ENCODE measurements around the gene MAGI2. TPM values are rescaled to one million over a fixed set of nuclear protein-coding genes. Genes with fewer than 3 reads are reported as not detected.

MAGI2 gene
- total RNA-seq, 1 donor from 2014 or later = 0.05 TPM

- intact Hi-C loops (cut with micrococcal nuclease) = no loop called here
Observed at GRCh38 chr7:78441737-78442136, 1011.7 kb downstream of the MAGI2 start.

- intact Hi-C loops (cut with micrococcal nuclease) = no loop called here
Observed at GRCh38 chr7:78438433-78438832, 1015.0 kb downstream of the MAGI2 start.

- intact Hi-C loops (cut with micrococcal nuclease) = no loop called here
Observed at GRCh38 chr7:78437118-78437517, 1016.3 kb downstream of the MAGI2 start.

GRCh38 chr7:78435355-78435754 lies 1018.1 kb downstream of the MAGI2 start:
- intact Hi-C loops (cut with micrococcal nuclease) = no loop called here

GRCh38 chr7:78434281-78434680 lies 1019.2 kb downstream of the MAGI2 start:
- intact Hi-C loops (cut with micrococcal nuclease) = no loop called here

- intact Hi-C loops (cut with micrococcal nuclease) = no loop called here
Observed at GRCh38 chr7:78433421-78433820, 1020.0 kb downstream of the MAGI2 start.

GRCh38 chr7:78429878-78430277 lies 1023.6 kb downstream of the MAGI2 start:
- intact Hi-C loops (cut with micrococcal nuclease) = no loop called here

GRCh38 chr7:78427209-78427608 lies 1026.3 kb downstream of the MAGI2 start:
- intact Hi-C loops (cut with micrococcal nuclease) = no loop called here

GRCh38 chr7:78420001-78420400 lies 1033.5 kb downstream of the MAGI2 start:
- intact Hi-C loops (cut with micrococcal nuclease) = no loop called here

GRCh38 chr7:78417180-78417853 lies 1036.2 kb downstream of the MAGI2 start:
- intact Hi-C loops (cut with micrococcal nuclease) = no loop called here

GRCh38 chr7:78413568-78413967 lies 1039.9 kb downstream of the MAGI2 start:
- intact Hi-C loops (cut with micrococcal nuclease) = no loop called here

- intact Hi-C loops (cut with micrococcal nuclease) = no loop called here
Observed at GRCh38 chr7:78412216-78412858, 1041.1 kb downstream of the MAGI2 start.

GRCh38 chr7:78407031-78407430 lies 1046.4 kb downstream of the MAGI2 start:
- intact Hi-C loops (cut with micrococcal nuclease) = no loop called here

- intact Hi-C loops (cut with micrococcal nuclease) = no loop called here
Observed at GRCh38 chr7:78406531-78406930, 1046.9 kb downstream of the MAGI2 start.

GRCh38 chr7:78402096-78402495 lies 1051.4 kb downstream of the MAGI2 start:
- intact Hi-C loops (cut with micrococcal nuclease) = no loop called here

GRCh38 chr7:78400038-78400437 lies 1053.4 kb downstream of the MAGI2 start:
- intact Hi-C loops (cut with micrococcal nuclease) = no loop called here

GRCh38 chr7:78399033-78399769 lies 1054.3 kb downstream of the MAGI2 start:
- intact Hi-C loops (cut with micrococcal nuclease) = no loop called here

GRCh38 chr7:78398576-78398975 lies 1054.9 kb downstream of the MAGI2 start:
- intact Hi-C loops (cut with micrococcal nuclease) = no loop called here

GRCh38 chr7:78398081-78398480 lies 1055.4 kb downstream of the MAGI2 start:
- intact Hi-C loops (cut with micrococcal nuclease) = no loop called here

- intact Hi-C loops (cut with micrococcal nuclease) = no loop called here
Observed at GRCh38 chr7:78396210-78396609, 1057.3 kb downstream of the MAGI2 start.

GRCh38 chr7:78395298-78396036 lies 1058.0 kb downstream of the MAGI2 start:
- intact Hi-C loops (cut with micrococcal nuclease) = no loop called here

GRCh38 chr7:78389022-78389421 lies 1064.4 kb downstream of the MAGI2 start:
- intact Hi-C loops (cut with micrococcal nuclease) = no loop called here
